ENCODE data around the gene BCO2.

GRCh38 chr11:112226831-112227401, 51.6 kb downstream of the BCO2 start:
- TF ChIP-seq CTCF (IDR thresholded peaks at IDR 0.05) (no peak), POLR2A (IDR thresholded peaks at IDR 0.05) (no peak)

All from prostate gland (tissue), 2 donors.